Left colon (tissue), 2 donors: Measurements from ENCODE around the gene MRNIP. TPM values are rescaled to one million over a fixed set of nuclear protein-coding genes. Genes with fewer than 3 reads are reported as not detected.
"Not testable (repeated sequence)": the region's sequence is repeated elsewhere in the genome, so short reads cannot be mapped to it uniquely, and the experiment has no call there.

Experiments used
- ATAC-seq: fragments of 200-7000 bp; cut with Tn5 transposase; one replicate; pipeline ENCODE4 v1.9.1; 2020; ENCODE audit warnings: mild to moderate bottlenecking, moderate library complexity
- DNase-seq, 2 donors: peaks; one replicate each; pipeline ENCODE4 v3.0.0-alpha.2; 2020
- intact Hi-C, 2 donors: fragments of 100-400 bp; cut with DNase I in 1 of 2; cut with micrococcal nuclease in 1 of 2; formaldehyde crosslinking; loops; one replicate each; pipeline versions ENCODE4 v1.11.2 to v1.14.0; 2022; cut with DNase I, micrococcal nuclease
- total RNA-seq, 2 donors: library from RNA; stranded (reverse); fragmentation: NEBNext Ultra II Directional; extraction: Animal tissue kit (Norgen Biotek cat#: 25700); gene quantifications; one replicate each; pipeline ENCODE4 v1.2.1, GENCODE V29; 2021
- donor health status: DM: no; HTN: no; CAD: no.
- donor health status: DM: yes; HTN: yes; CAD: no.

MRNIP gene
- total RNA-seq, 2 donors from 2014 or later, result 16.6 to 18.9 TPM

GRCh38 chr5:179800071-179800695 is 58.4 kb downstream of the MRNIP start:
- ATAC-seq (no peak), DNase-seq (no peak)
- intact Hi-C loops, result no loop called here

GRCh38 chr5:179799644-179799973 is 59.0 kb downstream of the MRNIP start:
- DNase-seq (no peak), ATAC-seq (no peak)
- intact Hi-C loops, result no loop called here

- DNase-seq, result no peak
- no peak for ATAC-seq
- intact Hi-C loops, result no loop called here
These were observed 59.6 kb downstream of the MRNIP start for GRCh38 chr5:179798771-179799643.

- no peak for DNase-seq
- intact Hi-C loops, result no loop called here
- ATAC-seq, result no peak
These were observed 60.4 kb downstream of the MRNIP start for GRCh38 chr5:179798144-179798770.

- ATAC-seq (no peak), DNase-seq (peak; percentile 13 to 22)
- intact Hi-C loops, result no loop called here
These were observed 60.9 kb downstream of the MRNIP start for GRCh38 chr5:179797741-179798140.

- DNase-seq (peak in 1 of 2 donors; percentile 21), ATAC-seq (no peak)
- intact Hi-C loops, result no loop called here
These were observed 61.6 kb downstream of the MRNIP start for GRCh38 chr5:179796877-179797608.

GRCh38 chr5:179795863-179796833 is 62.5 kb downstream of the MRNIP start:
- DNase-seq (peak; percentile 83 to 89), ATAC-seq (peak; percentile 78)
- intact Hi-C loops, result no loop called here

GRCh38 chr5:179795049-179795862 is 63.4 kb downstream of the MRNIP start:
- intact Hi-C loops, result no loop called here
- peak; percentile 19 for ATAC-seq

GRCh38 chr5:179794575-179794974 is 64.0 kb downstream of the MRNIP start:
- ATAC-seq, result no peak
- intact Hi-C loops, result no loop called here
- DNase-seq, result peak in 1 of 2 donors; percentile 16

More at GRCh38 chr5:179795049-179795862, 63.4 kb downstream of the MRNIP start:
- peak; percentile 58 to 61 for DNase-seq

GRCh38 chr5:179794171-179794570 is 64.4 kb downstream of the MRNIP start:
- peak in 1 of 2 donors; percentile 13 for DNase-seq
- intact Hi-C loops, result no loop called here
- no peak for ATAC-seq

- DNase-seq (peak; percentile 64 to 76), ATAC-seq (no peak)
- intact Hi-C loops, result no loop called here
These were observed 65.0 kb downstream of the MRNIP start, which contains the start of gene LTC4S for GRCh38 chr5:179793468-179794139. Gene LTC4S, plus strand, starts transcription at chr5:179793986. Its CDS starts 95 bp downstream, at chr5:179794081.

GRCh38 chr5:179792612-179793467 is 65.8 kb downstream of the MRNIP start:
- ATAC-seq (no peak), DNase-seq (peak in 1 of 2 donors; percentile 22)
- intact Hi-C loops, result no loop called here

GRCh38 chr5:179791881-179792611 is 66.6 kb downstream of the MRNIP start:
- ATAC-seq (no peak), DNase-seq (peak; percentile 14 to 37)
- intact Hi-C loops, result no loop called here

- intact Hi-C loops, ATAC-seq, DNase-seq: not testable (repeated sequence)
These were observed 69.3 kb downstream of the MRNIP start for GRCh38 chr5:179789278-179789677.
